Karpas-422 (cell line): Measurements from ENCODE around the gene DPH2. TPM values are rescaled to one million over a fixed set of nuclear protein-coding genes. Genes with fewer than 3 reads are reported as not detected.

Experiments used
- DNase-seq: peaks from one replicate; pipeline ENCODE4 v3.0.0-alpha.2; 2015
- H2AFZ ChIP-seq: fragments of 200-600 bp; sonication (generic); 2 replicates; pipeline ENCODE4 v1.6.1; 2014; ENCODE audit warnings: antibody characterized with exemption, low read length, mixed read lengths
- H3K27ac ChIP-seq: fragments of 200-600 bp; sonication (generic); 2 replicates; pipeline ENCODE4 v1.5.1; 2014; ENCODE audit warnings: mild to moderate bottlenecking, low read length, moderate library complexity
- H3K27me3 ChIP-seq: fragments of 200-600 bp; sonication (generic); 2 replicates; pipeline ENCODE4 v1.6.1; 2014; ENCODE audit warnings: low read length, mixed read lengths
- H3K36me3 ChIP-seq: fragments of 200-600 bp; sonication (generic); 2 replicates; pipeline ENCODE4 v1.6.1; 2014; ENCODE audit warnings: low read length, mixed read lengths; ENCODE audit not compliant: insufficient read depth
- H3K4me1 ChIP-seq: fragments of 200-600 bp; sonication (generic); 2 replicates; pipeline ENCODE4 v1.6.1; 2014; ENCODE audit warnings: mild to moderate bottlenecking, low read length, mixed read lengths
- H3K4me2 ChIP-seq: fragments of 200-600 bp; sonication (generic); 2 replicates; pipeline ENCODE4 v1.6.1; 2014; ENCODE audit warnings: low read length, low read depth, mild to moderate bottlenecking; ENCODE audit not compliant: poor library complexity, severe bottlenecking
- H3K4me3 ChIP-seq: fragments of 200-600 bp; sonication (generic); 2 replicates; pipeline ENCODE4 v1.5.1; 2014; ENCODE audit warnings: mild to moderate bottlenecking, antibody characterized with exemption, low read length, mixed read lengths
- H3K79me2 ChIP-seq: fragments of 200-600 bp; sonication (generic); 2 replicates; pipeline ENCODE4 v1.6.1; 2014; ENCODE audit warnings: mild to moderate bottlenecking, low read length, mixed read lengths
- H3K9ac ChIP-seq: fragments of 200-600 bp; sonication (generic); 2 replicates; pipeline ENCODE4 v1.6.0; 2014; ENCODE audit warnings: low read length
- H3K9me2 ChIP-seq: fragments of 200-600 bp; sonication (generic), shearing (Covaris generic); replicated peaks from 2 replicates; pipeline ENCODE4 v1.6.0; 2014; ENCODE audit warnings: mild to moderate bottlenecking, low read length, moderate library complexity; ENCODE audit not compliant: insufficient read depth
- H3K9me3 ChIP-seq: fragments of 300-700, 200-600 bp; sonication (generic); 2 replicates; pipeline ENCODE4 v1.6.1; 2014; ENCODE audit warnings: low read length, mixed read lengths
- H4K20me1 ChIP-seq: fragments of 200-600 bp; sonication (generic); 2 replicates; pipeline ENCODE4 v1.6.1; 2014; ENCODE audit warnings: mild to moderate bottlenecking, antibody characterized with exemption, low read length, low read depth; ENCODE audit not compliant: insufficient read depth
- total RNA-seq: library from RNA; depleted of rRNA; stranded (reverse); fragments of >200 nt; shearing (Covaris generic); gene quantifications from 2 replicates; pipeline ENCODE4 v1.2.3, GENCODE V29; 2014; ENCODE audit warnings: low replicate concordance

Gene DPH2
- total RNA-seq, 1 experiment from 2014 or later: 42.2 TPM

GRCh38 chr1:43938383-43938782, 31.4 kb upstream of the DPH2 start:
- Histone ChIP-seq H3K4me2 (no peak overlapping the region), H3K27me3 (no peaks in the 10 kb centered on the region), H3K9ac (no peak overlapping the region), H4K20me1 (no peaks in the 10 kb centered on the region), H3K27ac (no peak overlapping the region), H3K4me3 (no peak overlapping the region), H3K9me2 (no peaks in the 10 kb centered on the region), H3K4me1 (peaks cover 19% of the 10 kb centered on the region), H3K36me3 (no peaks in the 10 kb centered on the region), H3K79me2 (no peaks in the 10 kb centered on the region), H2AFZ (no peak overlapping the region), H3K9me3 (no peaks in the 10 kb centered on the region)
- DNase-seq: no peak

DNA sequence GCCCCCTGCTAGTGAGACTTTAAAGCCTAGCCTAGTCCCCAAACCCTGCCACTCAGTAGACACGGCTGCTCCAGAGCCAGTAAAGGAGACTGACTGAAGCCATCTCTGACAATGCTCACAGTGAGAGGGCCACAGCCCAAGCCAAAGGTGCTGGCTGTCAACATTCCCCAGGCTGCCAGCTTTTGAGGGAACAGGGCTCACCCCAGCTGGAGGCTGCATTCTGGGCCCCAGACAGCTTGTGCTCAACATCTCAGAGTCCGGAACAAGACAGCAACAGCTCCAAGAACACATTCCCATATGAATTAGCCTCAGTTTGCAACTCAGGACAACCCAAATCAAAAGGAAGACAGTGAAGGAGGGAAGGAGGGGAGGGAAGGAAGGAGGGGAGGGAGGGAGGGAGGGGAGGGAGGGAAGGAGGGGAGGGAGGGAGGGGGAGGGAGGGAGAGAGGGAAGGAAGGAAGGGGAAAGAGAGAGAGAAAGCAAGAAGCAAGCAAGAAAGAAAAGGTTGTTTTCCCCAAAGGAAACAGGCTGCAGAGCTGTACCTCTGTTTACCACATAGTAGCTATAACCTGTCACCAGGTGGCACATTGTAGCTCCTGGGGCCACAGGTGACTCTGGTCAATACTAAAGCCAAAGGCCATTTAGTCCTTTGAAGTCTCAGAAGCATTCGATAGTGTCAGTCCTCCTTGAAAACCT, 30.8 kb upstream of the DPH2 start:
- Histone ChIP-seq H3K4me1 (peaks cover 19% of the 10 kb centered on the region), H3K9me3 (no peaks in the 10 kb centered on the region), H2AFZ (no peak overlapping the region), H3K4me3 (no peak overlapping the region), H3K9me2 (no peaks in the 10 kb centered on the region), H3K79me2 (no peaks in the 10 kb centered on the region), H3K27me3 (no peaks in the 10 kb centered on the region), H4K20me1 (no peaks in the 10 kb centered on the region), H3K4me2 (no peak overlapping the region), H3K27ac (no peak overlapping the region), H3K9ac (no peak overlapping the region), H3K36me3 (no peaks in the 10 kb centered on the region)
- no peak for DNase-seq

DNA sequence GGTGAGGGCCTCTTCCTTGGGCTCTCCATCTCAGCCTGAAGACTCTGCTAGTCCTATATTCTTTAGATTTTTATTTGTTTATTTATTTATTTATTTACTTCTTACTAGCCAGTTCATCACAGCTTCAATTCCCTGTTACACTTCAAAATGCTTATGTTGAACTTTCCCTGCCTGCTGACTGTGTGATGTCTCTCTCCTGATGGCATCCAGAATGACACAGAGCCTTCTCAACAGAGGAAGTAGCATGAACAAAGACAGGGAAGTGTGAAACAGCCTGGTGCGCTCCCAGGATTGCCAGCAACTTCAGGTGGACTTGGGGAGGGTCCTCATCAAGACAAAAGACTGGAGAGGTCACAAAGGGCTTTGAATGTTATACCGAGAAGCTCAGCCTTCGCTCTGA, 27.4 kb upstream of the DPH2 start:
- Histone ChIP-seq H3K27me3 (no peaks in the 10 kb centered on the region), H3K9ac (no peak overlapping the region), H2AFZ (no peak overlapping the region)

DNA sequence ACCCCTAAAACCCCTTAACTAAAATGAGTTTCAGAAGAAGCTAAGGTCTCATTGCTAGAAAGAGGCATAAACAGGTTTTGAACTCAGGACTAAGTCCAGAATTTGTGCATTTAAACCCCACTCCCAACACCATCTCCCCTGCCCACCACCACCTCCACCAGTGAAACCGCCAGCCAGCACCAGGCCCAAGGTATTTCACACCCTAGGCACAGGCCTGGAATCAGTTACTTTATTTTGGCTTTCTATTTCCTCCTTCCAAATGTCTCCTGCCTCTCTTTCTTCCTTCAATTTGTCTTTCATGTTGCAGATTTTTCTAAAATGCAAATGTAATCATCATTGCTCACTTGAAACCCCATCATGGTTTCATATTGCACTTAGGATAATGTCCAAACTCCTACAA, 24.9 kb upstream of the DPH2 start:
- DNase-seq: no peak
- H3K27ac ChIP-seq: peak overlapping the region; percentile 35
- no peaks in the 10 kb centered on the region for H3K9me2 ChIP-seq
- no peaks in the 10 kb centered on the region for H3K9me3 ChIP-seq
- no peaks in the 10 kb centered on the region for H3K27me3 ChIP-seq
- H3K9ac ChIP-seq: peak overlapping the region; percentile 57
- peak overlapping the region; percentile 97 for H3K4me3 ChIP-seq
- H3K4me1 ChIP-seq: peaks cover 28% of the 10 kb centered on the region
- H3K4me2 ChIP-seq: peak overlapping the region; percentile 92
- peaks cover 44% of the 10 kb centered on the region for H3K79me2 ChIP-seq
- H4K20me1 ChIP-seq: no peaks in the 10 kb centered on the region
- H3K36me3 ChIP-seq: no peaks in the 10 kb centered on the region
- no peak overlapping the region for H2AFZ ChIP-seq

More for the DNA sequence above, 27.4 kb upstream of the DPH2 start:
- no peaks in the 10 kb centered on the region for H3K9me2 ChIP-seq
- H3K4me1 ChIP-seq: peaks cover 15% of the 10 kb centered on the region
- H3K9me3 ChIP-seq: no peaks in the 10 kb centered on the region
- no peak overlapping the region for H3K27ac ChIP-seq
- no peak overlapping the region for H3K4me3 ChIP-seq
- no peaks in the 10 kb centered on the region for H3K36me3 ChIP-seq
- no peaks in the 10 kb centered on the region for H4K20me1 ChIP-seq
- H3K4me2 ChIP-seq: no peak overlapping the region
- DNase-seq: no peak
- peaks cover 24% of the 10 kb centered on the region for H3K79me2 ChIP-seq

DNA sequence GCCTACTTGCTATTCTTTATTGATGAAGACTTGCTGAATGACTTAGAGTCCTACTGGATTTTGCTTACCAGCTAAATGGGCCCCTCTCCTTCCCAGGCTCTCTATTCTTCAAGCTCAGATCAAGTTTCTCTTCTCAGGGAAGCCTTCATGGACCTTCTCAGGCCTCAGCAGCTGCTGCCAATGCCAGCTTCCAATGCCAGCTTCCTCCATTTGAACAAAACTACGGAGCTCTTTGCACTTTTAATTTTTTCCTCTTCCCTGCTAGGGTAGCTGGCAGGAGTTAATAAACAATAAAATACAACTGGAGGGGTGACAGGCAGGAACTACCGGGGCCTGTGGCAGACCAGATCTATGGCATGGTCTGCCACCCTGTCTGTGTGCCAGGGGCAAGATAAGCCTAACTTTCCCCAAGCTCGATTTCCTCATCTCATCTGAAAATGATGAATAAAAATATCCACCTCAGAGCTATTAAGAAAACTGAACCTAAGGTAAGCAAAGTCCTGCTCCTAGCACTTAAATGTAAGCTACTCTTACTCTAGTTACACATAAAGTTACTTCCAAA, 24.1 kb upstream of the DPH2 start:
- Histone ChIP-seq H3K9me3 (no peaks in the 10 kb centered on the region), H3K36me3 (no peaks in the 10 kb centered on the region), H3K4me2 (peak overlapping the region; percentile 92), H3K27ac (peak overlapping the region; percentile 59), H3K4me1 (peaks cover 28% of the 10 kb centered on the region), H3K79me2 (peaks cover 46% of the 10 kb centered on the region), H4K20me1 (no peaks in the 10 kb centered on the region), H3K9me2 (no peaks in the 10 kb centered on the region), H3K27me3 (no peaks in the 10 kb centered on the region), H3K9ac (peak overlapping the region; percentile 94), H2AFZ (peak overlapping the region; percentile 62), H3K4me3 (peak overlapping the region; percentile 97)
- DNase-seq: no peak

DNA sequence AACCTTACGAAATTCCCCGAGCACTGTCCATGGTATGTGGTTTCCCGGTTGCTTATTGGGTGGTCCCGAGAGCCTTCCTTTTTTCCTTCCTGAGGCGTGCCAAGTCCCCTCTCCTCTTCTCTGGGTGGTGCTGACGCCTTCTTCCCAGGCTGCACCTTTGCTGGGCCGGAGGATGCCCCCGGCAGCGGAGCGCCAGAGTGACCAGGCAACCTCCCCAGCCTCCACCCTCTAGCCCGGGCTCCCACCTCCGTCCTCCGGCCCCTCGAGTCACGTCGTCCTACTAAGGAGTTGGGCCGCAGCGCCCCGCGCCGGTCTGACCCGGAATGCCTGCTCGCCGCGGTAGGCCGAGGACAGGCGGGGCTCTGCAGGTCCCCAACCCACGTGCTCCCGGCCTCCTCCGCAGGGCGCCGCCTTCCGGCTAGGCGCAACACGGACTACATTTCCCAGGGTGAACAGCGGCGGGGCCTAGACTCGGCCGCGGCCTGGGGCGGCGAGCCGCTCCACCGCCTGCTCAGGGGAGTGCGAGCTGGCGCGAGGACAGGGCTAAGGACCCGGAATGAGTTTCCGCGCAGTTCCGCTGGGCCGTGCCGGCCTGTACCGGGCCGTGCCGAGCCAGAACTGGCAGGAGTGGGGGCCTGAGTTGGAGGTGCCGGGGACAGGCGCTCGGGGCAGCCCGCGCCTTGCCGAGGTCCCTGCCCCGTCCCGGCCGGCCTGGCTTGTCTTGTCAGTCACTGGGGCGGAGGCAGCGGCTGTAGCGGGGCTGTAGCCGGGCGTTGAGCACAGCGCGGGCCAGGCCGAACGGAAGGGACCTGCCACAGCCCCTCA, 23.4 kb upstream of the DPH2 start, which contains the start of gene IPO13:
IPO13 (plus strand) TSS at position 715 of the 825 bp plus-strand sequence. CDS start 651 bp downstream, outside the sequence.
- Histone ChIP-seq H3K9me2 (no peaks in the 10 kb centered on the region), H3K36me3 (no peaks in the 10 kb centered on the region), H3K9me3 (no peaks in the 10 kb centered on the region), H3K9ac (peak within 1 kb of the TSS; percentile 94), H3K79me2 (peaks cover 47% of the 10 kb centered on the region), H3K4me2 (peak within 1 kb of the TSS; percentile 92), H3K4me3 (peak within 1 kb of the TSS; percentile 97), H3K4me1 (peaks cover 28% of the 10 kb centered on the region), H2AFZ (peak within 1 kb of the TSS; percentile 70), H4K20me1 (no peaks in the 10 kb centered on the region), H3K27me3 (no peaks in the 10 kb centered on the region), H3K27ac (peak within 1 kb of the TSS; percentile 74)
- peak; percentile 99 for DNase-seq

GRCh38 chr1:43947061-43947873, 22.5 kb upstream of the DPH2 start:
- H3K27me3 ChIP-seq: no peaks in the 10 kb centered on the region
- no peaks in the 10 kb centered on the region for H3K9me2 ChIP-seq
- no peaks in the 10 kb centered on the region for H4K20me1 ChIP-seq
- H3K9ac ChIP-seq: peak overlapping the region; percentile 94
- peak overlapping the region; percentile 74; the same call in 1 of the 2 replicates for H3K27ac ChIP-seq
- no peaks in the 10 kb centered on the region for H3K36me3 ChIP-seq
- peak overlapping the region; percentile 70; the same call in 1 of the 2 replicates for H2AFZ ChIP-seq
- H3K4me1 ChIP-seq: peaks cover 29% of the 10 kb centered on the region
- peak overlapping the region; percentile 97 for H3K4me3 ChIP-seq
- peaks cover 52% of the 10 kb centered on the region for H3K79me2 ChIP-seq
- H3K4me2 ChIP-seq: peak overlapping the region; percentile 92
- no peaks in the 10 kb centered on the region for H3K9me3 ChIP-seq
- peak; percentile 47 for DNase-seq
